ENCODE measurements around the gene SLC35F3.

SLC35F3 gene

DNA sequence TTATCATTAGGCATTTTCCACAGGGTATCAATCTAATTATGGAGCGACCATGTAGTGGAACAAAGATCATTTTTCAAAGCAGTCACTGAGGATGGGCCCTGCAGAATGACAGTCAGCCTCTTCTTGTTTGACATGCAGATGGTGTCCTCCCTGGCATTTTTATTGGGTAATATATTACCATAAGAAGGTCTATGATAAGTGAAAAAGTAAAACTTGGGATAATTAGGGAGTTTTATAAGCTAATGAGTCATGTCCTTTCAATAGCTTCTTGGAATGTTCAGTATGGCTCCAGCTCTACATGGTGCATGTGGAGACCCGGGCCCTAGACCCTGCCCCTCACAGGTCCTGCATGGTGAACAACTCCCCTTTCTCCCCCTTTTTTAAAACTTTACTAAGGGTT is 236.5 kb downstream of the SLC35F3 start:
- H3K4me1 Mint-ChIP-seq: no peaks in the 10 kb centered on the region
- H3K4me3 Mint-ChIP-seq: no peak overlapping the region
- TF ChIP-seq, protein P1, sequence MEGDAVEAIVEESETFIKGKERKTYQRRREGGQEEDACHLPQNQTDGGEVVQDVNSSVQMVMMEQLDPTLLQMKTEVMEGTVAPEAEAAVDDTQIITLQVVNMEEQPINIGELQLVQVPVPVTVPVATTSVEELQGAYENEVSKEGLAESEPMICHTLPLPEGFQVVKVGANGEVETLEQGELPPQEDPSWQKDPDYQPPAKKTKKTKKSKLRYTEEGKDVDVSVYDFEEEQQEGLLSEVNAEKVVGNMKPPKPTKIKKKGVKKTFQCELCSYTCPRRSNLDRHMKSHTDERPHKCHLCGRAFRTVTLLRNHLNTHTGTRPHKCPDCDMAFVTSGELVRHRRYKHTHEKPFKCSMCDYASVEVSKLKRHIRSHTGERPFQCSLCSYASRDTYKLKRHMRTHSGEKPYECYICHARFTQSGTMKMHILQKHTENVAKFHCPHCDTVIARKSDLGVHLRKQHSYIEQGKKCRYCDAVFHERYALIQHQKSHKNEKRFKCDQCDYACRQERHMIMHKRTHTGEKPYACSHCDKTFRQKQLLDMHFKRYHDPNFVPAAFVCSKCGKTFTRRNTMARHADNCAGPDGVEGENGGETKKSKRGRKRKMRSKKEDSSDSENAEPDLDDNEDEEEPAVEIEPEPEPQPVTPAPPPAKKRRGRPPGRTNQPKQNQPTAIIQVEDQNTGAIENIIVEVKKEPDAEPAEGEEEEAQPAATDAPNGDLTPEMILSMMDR (IDR thresholded peaks at IDR 0.05; ENCODE audit: unreplicated experiment in 3 of 3): no peak
- H3K27ac Mint-ChIP-seq: no peak overlapping the region
- no peaks in the 10 kb centered on the region for H3K9me3 Mint-ChIP-seq
- peaks cover 10% of the 10 kb centered on the region for H3K27me3 Mint-ChIP-seq (ENCODE audit: low read depth)
- H3K36me3 Mint-ChIP-seq (ENCODE audit: low read depth): no peaks in the 10 kb centered on the region

DNA sequence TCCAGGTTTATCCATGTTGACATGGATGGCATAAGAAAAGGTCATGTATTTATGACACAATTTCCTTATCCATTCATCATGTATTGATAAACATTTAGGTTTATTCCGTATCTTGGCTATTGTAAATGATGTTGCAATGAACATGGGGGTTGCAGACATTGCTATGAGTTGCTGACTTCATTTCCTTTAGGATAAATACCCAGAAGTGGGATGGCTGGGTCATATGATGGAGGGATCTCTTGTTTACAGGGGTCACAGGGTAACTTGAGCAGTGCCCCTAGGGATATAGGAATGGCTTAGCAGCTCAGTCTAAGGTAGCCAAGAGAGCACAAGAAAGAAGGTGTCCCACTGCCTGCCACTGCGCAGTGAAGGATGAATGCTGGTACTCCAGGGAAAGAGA is 239.2 kb downstream of the SLC35F3 start:
- Mint-ChIP-seq H3K27ac (no peak overlapping the region), H3K27me3 (ENCODE audit: low read depth) (peaks cover 4% of the 10 kb centered on the region), H3K36me3 (ENCODE audit: low read depth) (no peaks in the 10 kb centered on the region), H3K4me1 (no peaks in the 10 kb centered on the region), H3K4me3 (no peak overlapping the region), H3K9me3 (peaks cover 8% of the 10 kb centered on the region)
- TF ChIP-seq, protein P1 (IDR thresholded peaks at IDR 0.05; ENCODE audit: unreplicated experiment in 3 of 3): no peak

DNA sequence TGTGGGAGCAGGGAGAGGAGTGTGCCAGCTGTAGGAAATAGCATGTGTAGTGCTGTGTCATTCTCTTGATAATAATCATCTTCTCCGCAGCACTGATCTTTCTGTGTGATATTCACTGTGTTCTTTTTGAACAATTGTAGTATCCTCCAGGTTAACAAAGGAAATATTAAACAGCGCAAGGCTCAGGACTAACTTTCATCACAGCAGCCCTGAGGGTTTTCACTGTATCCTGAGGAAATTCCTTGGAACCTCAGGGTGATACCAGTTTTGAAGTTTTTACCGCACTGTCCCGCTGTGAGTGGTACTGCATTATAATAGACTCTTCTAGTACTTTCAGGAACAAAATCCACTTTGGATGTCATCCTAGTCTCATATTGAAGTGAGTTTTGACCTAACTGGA is 240.4 kb downstream of the SLC35F3 start:
- Mint-ChIP-seq H3K4me1 (no peaks in the 10 kb centered on the region), H3K36me3 (ENCODE audit: low read depth) (no peaks in the 10 kb centered on the region), H3K27ac (no peak overlapping the region), H3K4me3 (no peak overlapping the region), H3K9me3 (peaks cover 8% of the 10 kb centered on the region), H3K27me3 (ENCODE audit: low read depth) (peaks cover 5% of the 10 kb centered on the region)
- TF ChIP-seq, protein P1 (IDR thresholded peaks at IDR 0.05; ENCODE audit: unreplicated experiment in 3 of 3): no peak

DNA sequence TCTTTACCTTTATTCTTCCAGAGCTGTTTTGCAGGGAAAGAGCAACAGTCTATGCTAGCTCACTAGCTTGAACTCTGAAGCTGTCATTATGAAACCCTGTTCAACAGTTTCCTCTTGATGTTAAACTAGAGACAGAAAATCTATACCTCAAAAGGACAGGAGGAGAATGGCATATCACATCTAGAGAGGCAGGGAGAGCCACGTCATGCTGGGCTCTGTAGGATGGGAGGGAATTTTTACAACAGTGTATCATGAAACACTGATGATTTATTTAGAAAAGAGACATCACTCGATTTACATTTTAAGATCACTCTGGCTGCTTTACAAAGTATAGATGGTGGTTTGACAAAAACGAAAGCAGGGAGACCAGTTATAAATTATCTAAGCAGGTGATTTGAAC is 243.9 kb downstream of the SLC35F3 start:
- TF ChIP-seq, protein P1 (IDR thresholded peaks at IDR 0.05; ENCODE audit: unreplicated experiment in 3 of 3): no peak
- H3K4me3 Mint-ChIP-seq: no peak overlapping the region
- peaks cover 10% of the 10 kb centered on the region for H3K27me3 Mint-ChIP-seq (ENCODE audit: low read depth)
- no peak overlapping the region for H3K27ac Mint-ChIP-seq
- H3K9me3 Mint-ChIP-seq: peaks cover 8% of the 10 kb centered on the region
- H3K36me3 Mint-ChIP-seq (ENCODE audit: low read depth): no peaks in the 10 kb centered on the region
- H3K4me1 Mint-ChIP-seq: no peaks in the 10 kb centered on the region

DNA sequence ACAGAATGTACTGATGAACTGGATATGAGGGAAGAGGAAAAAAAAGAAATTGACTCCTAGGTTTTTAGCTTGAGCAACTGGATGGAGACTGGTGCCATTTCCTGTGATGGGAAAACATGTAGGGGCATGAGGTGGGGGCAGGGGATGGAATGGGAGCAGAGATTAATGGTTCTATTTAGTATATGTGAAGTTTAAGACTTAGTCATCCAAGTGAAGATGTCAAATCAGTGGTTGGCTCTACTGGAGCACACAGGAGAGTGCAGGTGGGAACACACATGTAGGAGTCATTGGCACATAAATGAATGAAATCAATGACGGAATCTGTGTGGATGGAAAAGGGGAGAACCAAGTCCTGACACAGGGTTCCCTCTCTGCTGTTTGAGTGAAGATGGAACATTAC is 244.3 kb downstream of the SLC35F3 start:
- TF ChIP-seq, protein P1 (IDR thresholded peaks at IDR 0.05; ENCODE audit: unreplicated experiment in 3 of 3): no peak
- H3K27me3 Mint-ChIP-seq (ENCODE audit: low read depth): peaks cover 10% of the 10 kb centered on the region
- H3K4me3 Mint-ChIP-seq: no peak overlapping the region
- H3K9me3 Mint-ChIP-seq: peaks cover 8% of the 10 kb centered on the region
- H3K4me1 Mint-ChIP-seq: no peaks in the 10 kb centered on the region
- H3K27ac Mint-ChIP-seq: no peak overlapping the region
- no peaks in the 10 kb centered on the region for H3K36me3 Mint-ChIP-seq (ENCODE audit: low read depth)

DNA sequence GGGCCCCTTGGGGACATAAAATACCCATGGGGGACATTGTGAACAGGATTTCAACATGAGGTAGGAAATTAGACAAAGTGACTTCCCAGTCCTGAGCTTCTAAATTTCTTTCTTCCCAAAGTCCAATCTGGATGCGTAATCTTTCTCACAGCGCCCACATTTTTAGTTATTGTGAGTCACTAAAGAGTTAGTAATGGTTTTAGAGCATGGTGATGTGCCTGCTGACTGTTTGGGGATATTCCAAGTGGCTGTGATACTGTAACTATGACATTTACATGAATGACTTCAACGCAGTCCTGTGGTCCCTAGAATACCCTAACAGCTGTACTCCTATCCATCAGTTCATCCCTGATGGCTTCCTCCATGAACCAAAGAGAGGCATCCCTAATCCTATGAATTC is 244.7 kb downstream of the SLC35F3 start:
- H3K27ac Mint-ChIP-seq: no peak overlapping the region
- peaks cover 8% of the 10 kb centered on the region for H3K9me3 Mint-ChIP-seq
- peaks cover 10% of the 10 kb centered on the region for H3K27me3 Mint-ChIP-seq (ENCODE audit: low read depth)
- TF ChIP-seq, protein P1 (IDR thresholded peaks at IDR 0.05; ENCODE audit: unreplicated experiment in 3 of 3): no peak
- no peak overlapping the region for H3K4me3 Mint-ChIP-seq
- no peaks in the 10 kb centered on the region for H3K36me3 Mint-ChIP-seq (ENCODE audit: low read depth)
- H3K4me1 Mint-ChIP-seq: no peaks in the 10 kb centered on the region

Data from nephron (organoid).